Mesothelial cell of epicardium (in vitro differentiated cells): ENCODE measurements around the gene SMIM20. TPM values are rescaled to one million over a fixed set of nuclear protein-coding genes. Genes with fewer than 3 reads are reported as not detected.
A peak's percentile ranks its signal among the peaks of the same experiment; 100 is the strongest.

ENCODE experiments used
- DNase-seq, 2 experiments: peaks; one replicate each; pipeline ENCODE4 v3.0.0; 2021; ENCODE audit warnings: low spot score in 2 of 2; ENCODE audit not compliant: unreplicated experiment in 2 of 2
- H3K27ac Mint-ChIP-seq: 2 replicates; pipeline ENCODE4 v1.8.0; 2021; ENCODE audit warnings: mixed read lengths
- H3K27me3 Mint-ChIP-seq: 2 replicates; pipeline ENCODE4 v1.8.0; 2021; ENCODE audit warnings: low read depth, mixed read lengths
- H3K36me3 Mint-ChIP-seq: 2 replicates; pipeline ENCODE4 v1.8.0; 2021; ENCODE audit warnings: mixed read lengths
- H3K4me1 Mint-ChIP-seq: 2 replicates; pipeline ENCODE4 v1.8.0; 2021; ENCODE audit warnings: mixed read lengths
- H3K4me3 Mint-ChIP-seq: 2 replicates; pipeline ENCODE4 v1.8.0; 2021; ENCODE audit warnings: mild to moderate bottlenecking, moderate library complexity, mixed read lengths
- H3K9me3 Mint-ChIP-seq: 2 replicates; pipeline ENCODE4 v1.8.0; 2021; ENCODE audit warnings: mixed read lengths
- CTCF ChIP-seq: fragments of 200-600 bp; sonication (generic); IDR thresholded peaks from one replicate; pipeline ENCODE4 v1.5.0; 2021; ENCODE audit warnings: antibody characterized with exemption; ENCODE audit not compliant: unreplicated experiment
- total RNA-seq: library from RNA; stranded (reverse); gene quantifications from 3 replicates; pipeline ENCODE4 v1.2.1, GENCODE V29; 2021

SMIM20 gene
- total RNA-seq, 1 donor from 2014 or later: 30.0 TPM

- H3K27me3 Mint-ChIP-seq: no peaks in the 10 kb centered on the region
- DNase-seq: peak in 1 of 2 experiments; percentile 45
- H3K4me1 Mint-ChIP-seq: no peaks in the 10 kb centered on the region
- H3K4me3 Mint-ChIP-seq: no peak overlapping the region
- no peaks in the 10 kb centered on the region for H3K9me3 Mint-ChIP-seq
- H3K27ac Mint-ChIP-seq: no peak overlapping the region
- peaks cover 10% of the 10 kb centered on the region for H3K36me3 Mint-ChIP-seq
- TF ChIP-seq CTCF: peak; percentile 39
These were observed 11.6 kb downstream of the SMIM20 start for GRCh38 chr4:25925486-25926201.

DNA sequence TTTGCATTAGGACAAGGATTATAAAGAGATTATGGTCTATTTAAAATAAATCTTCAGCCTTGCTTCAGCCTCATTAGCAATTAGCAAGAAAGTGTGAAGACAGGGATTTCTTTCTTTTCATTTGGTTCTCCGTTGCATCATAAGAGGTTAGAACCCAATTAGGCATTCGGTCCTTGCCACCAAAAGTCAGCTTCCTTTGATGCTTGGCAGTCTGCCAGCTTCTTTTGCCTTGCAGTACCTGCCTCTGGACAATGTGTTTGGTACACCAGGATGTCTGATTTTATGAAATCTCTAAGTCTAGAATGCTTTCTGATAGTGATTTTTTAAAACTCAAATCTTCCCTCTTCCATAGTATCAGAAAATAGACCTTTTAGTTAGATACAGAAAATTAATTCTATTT is 12.4 kb downstream of the SMIM20 start:
- Mint-ChIP-seq H3K27me3 (no peaks in the 10 kb centered on the region), H3K4me1 (no peaks in the 10 kb centered on the region), H3K4me3 (no peak overlapping the region), H3K27ac (no peak overlapping the region), H3K36me3 (peaks cover 10% of the 10 kb centered on the region), H3K9me3 (no peaks in the 10 kb centered on the region)
- DNase-seq: no peak
- no peak for TF ChIP-seq CTCF

- H3K27me3 Mint-ChIP-seq: no peaks in the 10 kb centered on the region
- H3K36me3 Mint-ChIP-seq: peaks cover 8% of the 10 kb centered on the region
- H3K4me3 Mint-ChIP-seq: no peak overlapping the region
- no peak overlapping the region for H3K27ac Mint-ChIP-seq
- DNase-seq: no peak
- H3K9me3 Mint-ChIP-seq: no peaks in the 10 kb centered on the region
- H3K4me1 Mint-ChIP-seq: no peaks in the 10 kb centered on the region
- TF ChIP-seq CTCF: no peak
These were observed 13.6 kb downstream of the SMIM20 start for GRCh38 chr4:25927361-25928195.

DNA sequence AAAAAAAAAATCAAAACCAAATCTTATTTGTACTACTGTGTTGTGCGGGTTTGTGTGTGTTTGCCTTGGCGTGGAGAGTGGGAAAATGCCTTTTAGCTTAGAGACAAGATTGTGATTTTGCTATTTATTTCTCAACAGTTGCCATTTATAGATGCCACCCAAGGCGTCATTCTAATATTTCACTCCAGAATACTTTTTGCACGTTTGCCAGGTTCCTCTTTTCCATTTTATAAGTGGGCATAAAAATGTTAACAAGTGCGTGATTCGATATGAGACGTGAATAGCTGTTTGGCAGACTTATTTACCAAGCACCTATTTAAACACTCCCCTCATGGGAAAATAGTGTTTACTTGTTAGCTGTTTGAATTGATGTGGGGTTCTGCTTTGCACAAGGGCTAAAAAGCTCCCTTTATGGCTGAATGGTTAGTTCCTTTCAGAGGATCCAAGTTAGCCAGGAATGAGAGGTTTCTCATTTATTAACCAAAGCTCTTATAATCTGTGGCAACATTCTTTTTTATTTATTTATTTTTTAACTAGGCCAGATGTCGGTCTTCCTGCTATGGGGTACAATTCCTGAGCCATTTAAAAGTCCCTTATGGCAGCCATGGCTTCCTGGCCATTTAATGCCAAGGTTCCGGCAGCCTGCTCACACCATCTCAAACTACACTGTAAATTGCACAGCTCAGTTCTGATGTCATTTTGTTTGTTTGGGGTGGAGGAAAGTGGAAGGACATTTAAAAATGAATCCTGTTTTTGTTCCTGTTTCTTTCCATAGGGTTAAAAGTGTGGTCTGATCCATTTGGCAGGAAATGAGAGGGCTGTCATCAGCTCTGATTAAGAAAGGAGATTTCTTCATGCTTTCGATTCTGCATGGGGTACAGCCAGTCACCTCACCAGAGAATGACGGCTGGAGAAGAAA is 14.6 kb downstream of the SMIM20 start:
- Mint-ChIP-seq H3K9me3 (no peaks in the 10 kb centered on the region), H3K4me3 (no peak overlapping the region), H3K36me3 (peaks cover 8% of the 10 kb centered on the region), H3K27ac (no peak overlapping the region), H3K4me1 (no peaks in the 10 kb centered on the region), H3K27me3 (no peaks in the 10 kb centered on the region)
- no peak for TF ChIP-seq CTCF
- DNase-seq: no peak

GRCh38 chr4:25929298-25929686 is 15.3 kb downstream of the SMIM20 start:
- DNase-seq: no peak
- H3K9me3 Mint-ChIP-seq: no peaks in the 10 kb centered on the region
- H3K4me3 Mint-ChIP-seq: no peak overlapping the region
- no peak overlapping the region for H3K27ac Mint-ChIP-seq
- TF ChIP-seq CTCF: no peak
- H3K27me3 Mint-ChIP-seq: no peaks in the 10 kb centered on the region
- no peaks in the 10 kb centered on the region for H3K4me1 Mint-ChIP-seq
- peaks cover 8% of the 10 kb centered on the region for H3K36me3 Mint-ChIP-seq
